HepG2 (cell line): Measurements from ENCODE around the gene UTS2R. TPM values are rescaled to one million over a fixed set of nuclear protein-coding genes. Genes with fewer than 3 reads are reported as not detected.

Experiments used
- AGO1 ChIP-seq: fragments of 200-400 bp; formaldehyde crosslinking; IDR thresholded peaks from 2 replicates; pipeline ENCODE4 v1.6.1; 2017; ENCODE audit warnings: mild to moderate bottlenecking, low read depth, low read length, moderate library complexity; ENCODE audit not compliant: poor library complexity, severe bottlenecking
- ARID4A ChIP-seq: sonication (generic); formaldehyde crosslinking; IDR thresholded peaks from 2 replicates; pipeline ENCODE4 v1.5.0; 2020; ENCODE audit warnings: mild to moderate bottlenecking, missing genetic modification reagents, borderline replicate concordance
- ATF2 ChIP-seq: sonication (generic); formaldehyde crosslinking; IDR thresholded peaks from 2 replicates; pipeline ENCODE4 v1.4.0; 2020; ENCODE audit warnings: missing genetic modification reagents
- ATF3 ChIP-seq: sonication (generic); formaldehyde crosslinking; IDR thresholded peaks from 2 replicates; pipeline ENCODE4 v1.4.0; 2020; ENCODE audit warnings: missing genetic modification reagents
- KDM5B ChIP-seq: sonication (generic); formaldehyde crosslinking; IDR thresholded peaks from 2 replicates; pipeline ENCODE4 v1.4.0; 2020; ENCODE audit warnings: missing genetic modification reagents, mild to moderate bottlenecking, borderline replicate concordance
- RXRB ChIP-seq: IDR thresholded peaks from 2 replicates; pipeline ENCODE4 v1.6.1; 2016; ENCODE audit warnings: borderline replicate concordance, missing genetic modification reagents, missing compliant biosample characterization
- SOX13 ChIP-seq, 3 experiments: fragments of 450-650 bp in 1 of 3; sonication (generic) in 1 of 3; formaldehyde crosslinking in 1 of 3; IDR thresholded peaks in 2 of 3; conservative IDR thresholded peaks in 1 of 3; 2 replicates each; pipeline versions ENCODE4 v1.5.0 to v1.6.1; 2016 to 2020; ENCODE audit warnings: antibody characterized with exemption in 1 of 3, mild to moderate bottlenecking in 1 of 3, missing compliant biosample characterization in 1 of 3, missing genetic modification reagents in 1 of 3, moderate library complexity in 1 of 3
- ZNF225 ChIP-seq: sonication (generic); formaldehyde crosslinking; IDR thresholded peaks from 2 replicates; pipeline ENCODE4 v1.4.0; 2020; ENCODE audit warnings: mild to moderate bottlenecking, missing genetic modification reagents
- ZNF318 ChIP-seq: sonication (generic); formaldehyde crosslinking; IDR thresholded peaks from 2 replicates; pipeline ENCODE4 v1.4.0; 2020; ENCODE audit warnings: mild to moderate bottlenecking, missing genetic modification reagents
- ZNF331 ChIP-seq: sonication (generic); formaldehyde crosslinking; IDR thresholded peaks from 2 replicates; pipeline ENCODE4 v1.4.0; 2020; ENCODE audit warnings: missing genetic modification reagents
- ZNF335 ChIP-seq: sonication (generic); formaldehyde crosslinking; IDR thresholded peaks from 2 replicates; pipeline ENCODE4 v1.4.0; 2020; ENCODE audit warnings: missing genetic modification reagents
- ZNF552 ChIP-seq: sonication (generic); formaldehyde crosslinking; IDR thresholded peaks from 2 replicates; pipeline ENCODE4 v1.9.0; 2022; ENCODE audit warnings: missing genetic modification reagents, mild to moderate bottlenecking, borderline replicate concordance
- ZNF564 ChIP-seq: sonication (generic); formaldehyde crosslinking; IDR thresholded peaks from 2 replicates; pipeline ENCODE4 v1.8.1; 2023; ENCODE audit warnings: mild to moderate bottlenecking, missing genetic modification reagents
- polyA plus RNA-seq, 8 experiments: library from polyadenylated mRNA; depleted of rRNA in 3 of 8; stranded (reverse) in 7 of 8; unstranded in 1 of 8; fragments of >200 nt; fragmentation: Illumina TruSeq in 4 of 8; extraction: Trizol in 4 of 8; gene quantifications; 2 replicates each; pipeline versions ENCODE4 v1.2.1 to v1.2.3, GENCODE V29; 2011 to 2016; ENCODE audit warnings: low read depth in 4 of 8, missing spikeins in 1 of 8, mixed read lengths in 1 of 8; ENCODE audit not compliant: insufficient read depth in 1 of 8
- total RNA-seq, 5 experiments: library from RNA; depleted of rRNA; stranded (reverse); fragments of >200 nt; fragmentation: Illumina TruSeq; extraction: Trizol; gene quantifications; 2 replicates each; pipeline ENCODE4 v1.2.3, GENCODE V29; 2016; ENCODE audit warnings: low read depth in 1 of 5

The UTS2R gene
- total and polyA plus RNA-seq, 2 of the 13 experiments (the other 11 are each of a cell fraction or from before 2014, with no cell fraction given): 0.13 to 0.15 TPM

GRCh38 chr17:82388223-82388921 lies 16.8 kb downstream of the UTS2R start (continued):
- peak; percentile 22; the same call in 1 of the 2 replicates for TF ChIP-seq ZNF318 (CRISPR knock-in tag)
- TF ChIP-seq RXRB (CRISPR knock-in tag): peak; percentile 42; the same call in 1 of the 2 replicates
- TF ChIP-seq ZNF335: peak; percentile 75
- TF ChIP-seq ZNF225: peak; percentile 65; the same call in 1 of the 2 replicates
- peak; percentile 78 for TF ChIP-seq AGO1
- peak; percentile 71 for TF ChIP-seq ARID4A (CRISPR knock-in tag)
- 0 out of 2 replicates have a peak, but pooled peaks have one; percentile 21 for TF ChIP-seq ZNF564 (CRISPR knock-in tag)
- TF ChIP-seq ATF2 (CRISPR knock-in tag): 0 out of 2 replicates have a peak, but pooled peaks have one; percentile 26
- peak; percentile 13; the same call in 1 of the 2 replicates for TF ChIP-seq ATF3 (CRISPR knock-in tag)
- no peak; the same call in 1 of the 2 replicates for TF ChIP-seq KDM5B (CRISPR knock-in tag)
- no peak for TF ChIP-seq ZNF552 (CRISPR knock-in tag)
- TF ChIP-seq ZNF331 (CRISPR knock-in tag): peak; percentile 78
- TF ChIP-seq SOX13 (IDR thresholded peaks at IDR 0.05): no peak
- peak in 1 of 2 experiments; percentile 37; a peak in 1 of 4 replicates for TF ChIP-seq SOX13 (CRISPR knock-in tag; conservative IDR thresholded peaks at IDR 0.05 in 1 of 2, IDR thresholded peaks at IDR 0.05 in 1 of 2)
